T follicular helper cell (primary cell): Measurements from ENCODE around the gene ADH4.
A peak's percentile ranks its signal among the peaks of the same experiment; 100 is the strongest.
"Not testable (repeated sequence)": the region's sequence is repeated elsewhere in the genome, so short reads cannot be mapped to it uniquely, and the experiment has no call there.

Source experiments
- DNase-seq: peaks from one replicate; pipeline ENCODE4 v3.0.0-alpha.2; 2020; ENCODE audit warnings: low read depth

The ADH4 gene

GRCh38 chr4:99134586-99134985 is 9.5 kb downstream of the ADH4 start:
- no peak for DNase-seq

DNA sequence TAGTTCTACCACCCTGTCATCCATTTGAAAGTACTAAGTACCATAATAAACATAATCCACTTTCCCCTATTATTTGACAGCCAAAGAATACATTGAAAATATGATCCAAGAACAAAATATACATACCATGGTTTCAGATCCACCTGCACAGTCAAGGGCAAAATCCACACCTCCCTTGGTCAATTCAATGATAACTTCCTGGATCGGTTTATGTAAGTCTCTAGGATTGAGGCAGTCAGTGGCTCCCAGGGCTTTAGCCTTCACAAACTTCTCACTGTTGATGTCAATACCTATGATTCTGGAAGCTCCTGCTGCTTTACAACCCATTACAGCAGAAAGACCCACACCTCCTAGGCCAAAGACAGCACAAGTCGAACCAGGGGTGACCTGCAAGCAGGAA is 12.7 kb downstream of the ADH4 start:
- DNase-seq: no peak

DNA sequence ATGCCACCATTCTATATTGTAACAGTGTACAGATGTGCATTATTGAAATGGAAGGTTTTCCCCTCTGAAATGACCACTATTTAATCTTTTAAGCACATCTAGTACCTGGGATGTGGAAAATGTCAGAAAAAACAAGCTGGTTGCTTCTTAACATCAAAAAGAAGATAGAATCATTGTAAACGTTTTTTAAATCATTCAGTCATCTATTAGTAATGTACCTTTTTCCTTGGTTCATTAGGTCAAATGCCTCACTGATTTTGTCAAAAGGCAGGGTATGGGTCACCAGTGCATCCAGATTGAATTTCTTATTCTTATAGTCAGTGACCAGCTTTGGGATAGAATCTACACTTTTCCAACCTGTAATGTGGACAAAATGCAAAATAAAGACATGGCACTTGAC is 17.7 kb downstream of the ADH4 start:
- no peak for DNase-seq

- DNase-seq: no peak
These were observed 23.1 kb downstream of the ADH4 start for GRCh38 chr4:99121008-99121407.

DNA sequence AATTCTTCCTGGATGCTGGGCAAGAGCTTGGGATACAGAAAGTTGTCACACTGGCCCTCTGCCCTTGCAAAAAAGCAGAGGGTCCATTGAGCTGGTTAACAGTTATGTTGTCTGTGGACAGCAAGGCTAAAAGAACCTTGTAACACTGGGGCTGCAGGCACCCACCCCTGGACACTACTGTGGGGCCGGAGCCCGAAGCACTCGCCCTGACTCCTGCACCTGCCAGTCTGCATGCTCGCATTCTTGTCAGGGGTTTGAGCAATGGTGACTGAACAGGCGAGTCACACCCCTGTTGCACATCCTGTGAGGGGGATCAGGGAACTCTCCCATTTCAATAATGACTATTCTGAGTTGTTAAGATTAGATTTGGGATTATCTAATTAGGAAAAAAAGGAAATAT is 23.6 kb downstream of the ADH4 start:
- no peak for DNase-seq

DNA sequence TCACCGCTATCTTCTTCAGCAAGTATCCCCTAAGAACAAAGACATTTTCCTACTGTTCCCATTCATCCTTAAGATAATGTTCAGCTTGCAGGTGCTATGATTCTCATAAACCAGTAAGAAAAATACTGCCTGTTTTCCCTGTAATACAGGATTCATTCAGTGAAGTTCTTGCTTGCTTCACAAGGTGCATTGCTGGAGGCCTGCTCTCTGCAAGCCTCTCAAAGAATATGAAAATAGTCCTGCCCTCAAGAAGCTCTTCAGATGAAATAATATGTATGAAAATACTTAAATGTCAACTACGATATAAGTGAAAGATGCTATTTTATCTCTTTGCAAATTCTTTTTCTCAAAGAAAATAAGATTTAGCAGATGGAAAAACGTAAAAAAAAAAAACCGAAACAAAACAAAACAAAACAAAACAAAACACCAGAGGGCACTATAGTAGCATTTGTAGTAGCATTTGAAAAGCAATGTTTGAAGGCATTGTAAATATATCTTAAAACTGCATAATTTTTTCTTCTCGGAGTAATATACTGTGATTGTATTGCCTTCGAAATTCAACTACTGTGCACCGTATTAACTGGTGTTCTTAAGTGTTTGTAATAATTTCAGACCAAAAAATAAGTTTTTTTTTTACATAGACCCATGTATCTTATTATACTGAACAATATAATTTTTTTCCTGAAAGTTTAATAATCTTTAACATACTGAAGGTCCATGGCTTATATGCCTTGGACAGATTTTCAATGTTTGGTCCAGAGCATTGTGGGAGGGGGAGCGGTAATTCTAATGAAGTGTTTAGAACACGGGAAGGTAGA is 26.0 kb downstream of the ADH4 start:
- no peak for DNase-seq

DNA sequence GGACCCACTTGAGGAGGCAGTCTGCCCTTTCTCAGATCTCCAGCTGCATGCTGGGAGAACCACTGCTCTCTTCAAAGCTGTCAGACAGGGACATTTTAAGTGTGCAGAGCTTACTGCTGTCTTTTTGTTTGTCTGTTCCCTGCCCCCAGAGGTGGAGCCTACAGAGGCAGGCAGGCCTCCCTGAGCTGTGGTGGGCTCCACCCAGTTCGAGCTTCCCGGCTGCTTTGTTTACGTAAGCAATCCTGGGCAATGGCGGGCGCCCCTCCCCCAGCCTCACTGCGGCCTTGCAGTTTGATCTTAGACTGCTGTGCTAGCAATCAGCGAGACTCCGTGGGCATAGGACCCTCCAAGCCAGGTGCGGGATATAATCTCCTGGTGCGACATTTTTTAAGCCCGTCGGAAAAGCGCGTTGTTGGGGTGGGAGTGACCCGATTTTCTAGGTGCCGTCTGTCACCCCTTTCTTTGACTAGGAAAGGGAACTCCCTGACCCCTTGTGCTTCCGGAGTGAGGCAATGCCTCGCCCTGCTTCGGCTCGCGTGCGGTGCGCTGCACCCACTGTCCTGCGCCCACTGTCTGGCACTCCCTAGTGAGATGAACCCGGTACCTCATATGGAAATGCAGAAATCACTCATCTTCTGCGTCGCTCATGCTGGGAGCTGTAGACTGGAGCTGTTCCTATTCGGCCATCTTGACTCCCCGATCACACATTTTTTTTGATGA is 26.8 kb downstream of the ADH4 start:
- DNase-seq: not testable (repeated sequence)

DNA sequence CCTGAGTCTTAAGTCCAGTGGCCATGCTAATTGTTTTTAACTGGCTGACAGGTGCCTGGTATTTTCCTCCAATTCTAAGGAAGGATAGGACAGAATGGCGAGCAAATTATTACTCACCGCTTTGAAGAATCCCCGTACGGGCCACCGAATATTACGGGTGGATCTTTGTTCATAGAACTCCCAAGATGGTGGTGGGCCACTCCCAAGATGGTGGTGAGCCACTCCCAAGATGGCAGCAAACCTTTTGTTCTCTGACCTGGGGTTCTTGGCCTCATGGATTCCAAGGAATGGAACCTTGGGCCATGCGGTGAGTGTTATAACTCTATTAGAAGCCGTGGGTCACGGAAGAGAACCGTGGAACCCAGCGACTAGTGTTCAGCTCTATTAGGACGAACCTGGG is 34.8 kb downstream of the ADH4 start:
- DNase-seq: not testable (repeated sequence)

- no peak for DNase-seq
These were observed 39.9 kb downstream of the ADH4 start for GRCh38 chr4:99104153-99104552.

GRCh38 chr4:99103166-99103565 is 40.9 kb downstream of the ADH4 start:
- DNase-seq: no peak

DNA sequence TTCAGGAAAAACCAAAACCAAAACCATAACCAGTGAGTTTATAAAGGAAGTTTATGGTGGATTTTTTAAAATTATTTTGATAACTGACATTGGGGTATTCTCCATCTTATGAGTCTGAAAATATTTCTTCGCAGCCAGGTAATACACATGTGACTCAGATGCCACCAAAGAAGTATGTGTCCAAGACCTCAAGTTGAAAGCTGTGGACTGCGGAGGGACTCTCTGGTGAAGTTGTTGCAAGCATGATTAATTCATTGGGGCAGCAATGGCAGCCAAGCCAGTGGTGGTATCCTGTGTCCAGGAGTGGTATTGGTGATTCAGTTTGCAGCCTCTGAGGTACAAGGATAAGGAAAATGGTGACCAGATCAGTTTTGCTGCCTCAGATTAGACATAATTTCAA is 41.5 kb downstream of the ADH4 start:
- no peak for DNase-seq

DNA sequence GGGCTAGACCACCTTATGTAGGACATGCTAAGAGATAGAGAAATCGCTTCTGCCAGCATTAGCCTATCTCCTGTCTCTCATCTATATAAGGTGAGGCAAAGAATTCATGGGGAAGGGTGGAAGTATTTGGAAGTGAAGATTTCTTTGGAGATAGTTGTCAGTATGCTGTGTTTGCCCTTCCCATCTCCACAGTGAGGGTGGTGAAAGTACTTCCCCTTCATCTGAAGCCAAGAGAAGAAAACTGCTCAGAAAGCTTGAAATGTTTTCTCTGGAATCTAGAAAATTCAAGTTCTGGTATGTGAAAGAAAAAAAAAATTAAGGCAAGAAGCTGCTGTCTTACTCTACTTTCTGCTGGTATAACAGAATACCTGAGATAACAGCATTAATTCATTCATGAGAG is 43.2 kb downstream of the ADH4 start:
- DNase-seq: no peak

DNA sequence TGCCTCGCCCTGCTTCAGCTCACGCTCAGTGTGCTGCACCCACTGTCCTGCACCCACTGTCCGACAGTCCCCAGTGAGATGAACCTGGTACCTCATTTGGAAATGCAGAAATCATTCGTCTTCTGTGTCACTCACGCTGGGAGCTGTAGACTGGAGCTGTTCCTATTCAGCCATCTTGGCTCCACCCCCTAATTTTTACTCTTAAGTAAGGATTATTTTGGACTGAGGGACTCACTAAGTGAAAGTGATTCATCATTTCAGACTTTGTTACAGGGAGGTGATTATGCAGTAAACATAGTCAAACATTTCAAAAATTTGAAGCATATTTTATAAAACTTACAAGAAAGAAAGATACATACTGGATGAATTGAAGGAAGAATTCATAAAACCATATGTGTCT is 44.3 kb downstream of the ADH4 start:
- DNase-seq: not testable (repeated sequence)

DNA sequence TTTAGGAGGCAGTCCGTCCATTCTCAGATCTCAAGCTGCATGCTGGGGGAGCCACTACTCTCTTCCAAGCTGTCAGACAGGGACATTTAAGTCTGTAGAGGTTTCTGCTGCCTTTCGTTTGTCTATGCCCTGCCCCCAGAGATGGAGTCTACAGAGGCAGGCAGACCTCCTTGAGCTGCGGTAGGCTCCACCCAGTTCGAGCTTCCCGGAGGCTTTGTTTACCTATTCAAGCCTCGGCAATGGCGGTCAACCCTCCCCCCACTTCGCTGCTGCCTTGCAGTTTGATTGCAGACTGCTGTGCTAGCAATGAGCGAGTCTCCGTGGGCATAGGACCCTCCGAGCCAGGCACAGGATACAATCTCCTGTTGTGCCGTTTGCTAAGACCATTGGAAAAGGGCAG is 44.8 kb downstream of the ADH4 start:
- DNase-seq: no peak

- DNase-seq: not testable (repeated sequence)
These were observed 52.3 kb downstream of the ADH4 start for GRCh38 chr4:99091841-99092240.

DNA sequence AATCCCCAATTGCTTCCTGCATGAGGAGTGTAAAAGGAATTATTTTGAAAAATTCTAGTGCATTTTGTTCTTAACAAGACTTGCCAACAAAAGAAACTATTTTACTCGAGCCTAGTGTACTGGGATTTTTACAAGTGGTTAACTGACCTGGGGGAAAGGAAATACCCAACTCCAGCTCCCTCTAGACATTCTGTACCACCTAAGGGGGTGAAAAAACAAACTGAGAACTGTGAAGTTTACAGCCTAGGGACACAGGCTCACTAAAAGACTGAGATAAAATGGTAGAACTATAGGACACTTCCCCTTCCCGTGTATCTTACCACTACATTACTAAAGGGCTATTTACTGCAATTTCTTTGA is 52.9 kb downstream of the ADH4 start:
- no peak for DNase-seq

GRCh38 chr4:99090481-99091215 is 53.4 kb downstream of the ADH4 start:
- no peak for DNase-seq

DNA sequence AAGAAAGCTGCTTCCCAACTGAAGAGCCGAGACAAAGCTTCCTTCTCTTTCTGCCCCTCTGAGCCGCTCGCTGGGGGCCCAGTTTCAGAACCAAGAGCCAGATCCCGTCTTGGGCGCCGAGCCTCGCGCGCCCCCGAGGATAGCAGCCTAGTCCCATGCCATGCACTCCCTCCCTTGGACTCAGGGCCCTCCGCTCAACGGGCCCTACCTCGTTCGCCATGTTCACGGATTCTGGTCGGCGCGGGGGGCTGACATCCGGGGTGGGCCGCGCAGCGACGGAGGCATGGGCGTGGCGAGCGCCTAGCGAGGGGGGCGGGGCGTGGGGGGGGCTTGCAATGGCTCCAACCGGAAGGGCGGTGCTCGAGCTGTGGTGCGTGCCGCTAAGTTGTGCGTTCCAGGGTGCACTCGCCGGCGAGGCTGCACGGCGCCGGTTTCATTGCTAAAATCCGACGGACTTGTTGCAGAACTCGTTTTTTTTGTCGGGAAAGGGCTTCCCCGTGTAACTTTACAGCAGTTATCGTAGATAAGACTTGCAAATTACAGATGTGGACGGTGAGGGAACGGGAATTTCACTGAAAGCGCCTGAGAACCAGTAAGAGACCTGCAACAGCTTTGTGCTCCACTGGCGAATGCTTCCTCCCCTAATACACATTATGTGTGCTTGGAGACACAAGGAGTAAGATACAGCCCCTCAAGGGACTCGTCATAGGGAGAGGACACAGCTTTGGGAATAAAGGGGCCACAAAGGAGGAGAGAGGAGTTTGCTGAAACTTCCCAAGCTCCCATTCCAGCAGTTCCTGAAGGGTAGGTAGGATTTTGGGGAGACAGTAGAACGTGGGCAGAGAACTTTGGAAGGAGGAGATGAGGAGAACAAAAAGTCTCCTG is 55.4 kb downstream of the ADH4 start, which contains the start of gene ADH5:
Gene ADH5 (minus strand): TSS at position 308 of the 885 bp plus-strand sequence. CDS start 88 bp downstream, at position 220.
- DNase-seq: peak; percentile 82

GRCh38 chr4:99088023-99088449 is 56.1 kb downstream of the ADH4 start:
- no peak for DNase-seq

DNA sequence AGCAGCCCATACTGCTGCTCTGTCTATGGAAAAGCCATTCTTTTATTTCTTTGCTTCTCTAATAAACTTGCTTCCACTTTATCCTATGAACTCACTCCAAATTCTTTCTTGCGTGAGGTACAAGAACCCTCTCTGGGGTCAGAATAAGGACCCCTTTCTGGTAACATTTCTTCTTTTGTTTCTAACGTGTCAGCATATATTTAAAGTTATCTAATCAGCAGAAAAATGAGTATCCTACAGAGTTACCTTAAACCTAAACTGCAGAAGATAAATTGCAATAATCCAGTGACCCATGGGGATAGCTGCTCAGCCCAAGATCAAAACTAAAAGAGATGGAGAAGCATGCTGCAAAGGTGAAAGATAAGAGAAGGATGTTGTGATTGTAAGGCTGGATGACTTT is 59.5 kb downstream of the ADH4 start:
- no peak for DNase-seq

DNA sequence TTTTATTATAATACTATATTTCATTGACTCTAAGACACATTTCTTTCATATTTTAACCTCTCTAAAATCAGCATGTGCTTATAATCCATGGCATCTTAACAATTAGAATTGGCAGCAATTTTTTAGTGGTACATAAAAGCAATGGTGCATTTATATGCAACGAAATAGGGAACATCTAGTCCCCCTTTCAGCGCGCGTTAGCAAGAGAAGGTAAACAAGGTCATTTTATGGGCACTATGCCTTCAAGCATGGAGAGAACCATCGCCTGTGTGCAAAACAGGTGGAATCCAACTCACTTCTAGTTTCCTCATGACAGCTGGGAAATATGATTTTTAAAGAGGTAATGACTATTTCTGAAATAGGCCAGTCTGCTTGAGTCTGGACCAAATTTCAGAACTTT is 61.9 kb downstream of the ADH4 start:
- DNase-seq: no peak

DNA sequence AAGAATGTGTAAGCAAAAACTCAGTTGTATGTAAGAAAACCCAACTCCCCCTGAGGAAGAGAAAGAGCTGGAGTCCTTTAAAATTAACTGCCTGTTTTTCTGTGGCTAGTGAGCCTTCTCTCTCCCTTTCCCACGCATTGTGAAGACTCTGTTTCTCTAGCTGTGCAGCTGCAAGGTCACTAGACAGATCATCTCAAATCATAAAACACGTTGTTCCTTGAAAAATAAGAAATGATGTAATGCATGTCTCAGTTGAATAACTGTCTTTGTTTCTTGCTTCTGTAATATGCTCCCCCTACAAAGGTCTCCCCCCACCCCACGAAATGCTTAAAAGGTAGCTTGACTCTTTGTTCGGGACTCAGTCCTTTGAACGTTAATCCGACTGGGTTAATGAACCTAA is 63.2 kb downstream of the ADH4 start:
- not testable (repeated sequence) for DNase-seq
